NCI-H510A treated with DMSO at 0.1 percent for 48 hours (cell line): ENCODE results near the gene KLRC3.
A peak's percentile ranks its signal among the peaks of the same experiment; 100 is the strongest.
"Not testable (repeated sequence)": the region's sequence is repeated elsewhere in the genome, so short reads cannot be mapped to it uniquely, and the experiment has no call there.

Source experiments
- DNase-seq: peaks from one replicate; lab custom pipeline; 2025; lab: John Stamatoyannopoulos, UW

The KLRC3 gene

DNA sequence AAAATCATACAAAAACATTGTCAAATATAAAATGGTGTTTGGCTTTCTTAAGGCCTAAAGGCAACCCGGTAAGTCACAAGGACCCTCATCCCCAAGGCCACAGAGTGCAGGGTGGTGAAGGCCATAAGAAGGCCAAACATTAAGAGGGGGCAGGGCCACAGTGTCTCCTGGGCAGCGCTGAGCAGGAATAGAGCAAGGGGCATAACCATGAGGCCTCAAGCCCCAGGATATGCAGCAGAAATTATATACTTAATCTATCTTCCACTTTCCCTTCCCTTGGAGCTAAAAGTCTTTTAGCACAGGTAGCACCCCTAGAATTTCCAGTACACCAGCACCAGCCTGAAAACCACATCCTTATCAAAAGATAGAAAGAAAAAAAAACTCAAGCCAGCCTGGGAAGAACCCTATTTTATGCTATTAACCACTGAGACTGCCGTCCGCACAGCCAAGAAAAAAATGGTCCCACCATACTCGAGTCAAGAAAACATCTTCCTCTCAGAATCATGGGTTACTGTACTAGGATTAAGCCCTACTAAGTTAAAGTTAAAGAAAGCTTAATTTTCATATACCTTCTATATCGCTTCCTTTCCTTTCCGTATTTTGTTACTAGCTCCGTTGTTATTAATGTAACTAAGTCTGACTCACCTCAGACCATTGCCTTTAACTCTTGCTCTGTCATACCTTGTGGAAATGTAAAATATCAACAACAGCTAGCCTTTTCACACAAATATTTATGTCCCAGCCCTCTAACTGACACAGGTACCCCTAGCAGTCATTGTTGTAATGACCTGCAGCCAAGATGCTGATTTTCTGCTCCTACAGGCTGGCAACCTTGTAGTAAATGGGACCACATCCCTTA, 50.6 kb downstream of the KLRC3 start:
- DNase-seq: no peak

DNA sequence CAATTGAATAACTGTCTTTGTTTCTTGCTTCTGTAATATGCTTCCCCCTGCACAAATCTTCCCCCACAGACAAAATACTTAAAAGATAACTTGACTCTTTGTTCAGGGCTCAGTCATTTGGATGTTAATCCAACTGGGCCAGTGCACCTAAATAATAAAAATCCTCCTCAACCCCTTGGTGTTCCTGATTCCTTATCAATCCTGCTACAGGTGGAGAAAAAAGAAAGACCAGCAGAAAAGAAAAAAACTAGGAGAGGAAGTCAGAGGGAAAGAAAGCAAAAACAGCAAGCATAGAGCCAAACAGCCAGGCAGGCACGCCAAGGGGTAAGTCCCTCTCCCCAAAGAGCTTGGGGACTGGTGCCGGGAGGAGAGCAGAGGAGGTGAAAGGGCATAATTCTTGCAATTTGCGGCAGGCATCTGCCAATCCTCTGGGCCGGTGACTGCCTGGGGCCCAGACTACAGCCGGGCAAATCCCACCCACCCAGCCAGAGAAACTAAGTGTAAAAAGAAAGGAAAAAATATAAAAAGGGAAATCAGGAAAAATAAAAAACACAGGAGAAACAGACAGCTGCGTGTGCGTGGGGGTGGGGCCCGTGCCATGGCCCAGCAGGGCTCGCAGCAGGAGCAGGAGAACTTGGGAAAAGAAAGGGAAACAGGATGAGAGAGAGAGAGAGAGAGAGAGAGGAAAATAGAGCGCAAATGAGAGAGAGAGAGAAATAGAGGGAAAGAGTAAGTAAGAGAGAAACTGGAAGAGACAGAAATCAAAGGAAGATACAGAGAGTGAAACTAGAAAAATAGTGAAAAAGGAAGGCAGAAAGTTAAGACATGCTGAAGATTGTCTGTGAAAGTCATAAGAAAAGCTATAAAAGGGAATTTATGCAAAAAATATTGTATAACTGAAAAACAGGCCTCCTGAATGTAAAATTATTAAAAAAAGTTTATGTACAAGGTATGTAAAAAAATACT, 51.9 kb downstream of the KLRC3 start:
- DNase-seq: no peak

DNA sequence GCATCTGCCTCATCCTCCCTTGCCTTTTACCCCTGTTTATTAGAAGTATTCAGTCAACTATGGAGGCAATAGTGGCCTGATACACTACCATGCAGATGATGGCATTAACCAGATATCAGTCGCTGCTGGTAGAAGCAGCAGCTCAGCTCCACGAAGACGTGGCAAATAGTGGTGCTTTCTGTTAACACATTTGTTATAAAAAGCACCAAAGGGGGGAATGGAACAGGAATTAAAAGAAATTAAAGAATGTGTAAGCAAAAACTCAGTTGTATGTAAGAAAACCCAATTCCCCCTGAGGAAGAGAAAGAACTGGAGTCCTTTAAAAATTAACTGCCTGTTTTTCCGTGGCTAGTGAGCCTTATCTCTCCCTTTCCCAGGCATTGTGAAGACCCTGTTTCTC, 52.7 kb downstream of the KLRC3 start:
- not testable (repeated sequence) for DNase-seq

DNA sequence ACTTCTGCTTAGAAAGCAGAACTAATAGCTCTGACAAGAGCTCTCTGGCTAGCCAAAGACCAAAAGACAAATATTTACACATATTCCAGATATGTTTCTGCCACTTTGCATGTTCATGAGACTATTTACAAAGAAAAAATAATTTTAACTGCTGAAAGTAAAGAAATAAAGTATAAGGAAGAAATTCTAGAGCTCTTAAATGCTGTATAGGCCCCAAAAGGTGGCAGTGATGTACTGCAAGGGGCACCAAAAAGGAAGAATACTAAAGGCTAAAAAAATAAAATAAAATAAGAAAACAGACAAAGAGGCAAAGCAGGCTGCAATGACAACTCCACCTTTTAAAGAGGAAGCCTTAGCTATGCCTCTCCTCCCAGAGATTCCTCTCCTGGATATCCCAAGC, 53.5 kb downstream of the KLRC3 start:
- DNase-seq: peak; percentile 45

DNA sequence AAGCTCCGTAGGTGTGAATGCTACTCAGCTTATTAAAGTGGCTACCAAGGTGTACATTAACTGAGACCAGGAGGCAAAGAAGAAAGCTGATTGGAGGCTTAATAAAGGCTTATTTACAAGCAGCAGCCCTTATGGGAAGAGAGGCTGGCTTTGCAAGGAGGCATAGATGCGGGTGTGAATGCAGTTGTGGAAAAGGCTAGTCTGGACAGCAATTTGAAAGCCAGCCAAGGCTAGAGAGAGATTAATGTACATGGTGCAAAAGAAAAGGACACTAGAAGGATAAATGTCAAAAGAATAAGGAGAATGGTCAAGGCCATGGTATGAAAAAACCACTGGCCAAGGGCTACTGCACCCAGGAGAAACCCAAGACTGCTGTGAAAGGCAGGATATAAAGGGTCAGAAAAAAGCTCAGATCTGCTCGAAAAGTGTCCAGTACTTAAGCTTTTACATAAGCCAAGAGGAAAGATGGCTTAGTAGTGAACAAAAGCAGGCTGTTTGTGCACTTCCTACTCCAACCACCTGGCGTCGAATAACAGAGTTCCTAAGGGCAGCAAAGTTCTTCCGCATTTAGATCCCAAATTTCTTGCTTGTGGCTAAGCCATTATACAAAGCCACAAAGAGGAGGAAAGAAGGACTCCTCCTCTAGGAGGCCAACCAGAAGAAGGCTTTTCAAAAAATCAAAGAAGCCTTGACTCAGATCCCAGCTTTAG, 54.5 kb downstream of the KLRC3 start:
- peak; percentile 56 for DNase-seq

- DNase-seq: peak; percentile 89
Measured at GRCh38 chr12:10364815-10365622, 55.4 kb downstream of the KLRC3 start.

GRCh38 chr12:10363914-10364814, 56.2 kb downstream of the KLRC3 start:
- peak; percentile 74 for DNase-seq

GRCh38 chr12:10363658-10363913, 56.8 kb downstream of the KLRC3 start:
- DNase-seq: no peak

GRCh38 chr12:10362828-10363657, 57.4 kb downstream of the KLRC3 start:
- DNase-seq: no peak

- DNase-seq: no peak
Measured at GRCh38 chr12:10362325-10362724, 58.1 kb downstream of the KLRC3 start.
